Loucy (cell line): ENCODE data around the gene SH3RF1.

Source experiments
- EZH2phosphoT487 ChIP-seq: fragments of 200-600 bp; IDR thresholded peaks from 2 replicates; pipeline ENCODE4 v1.6.1; 2018; ENCODE audit warnings: antibody characterized with exemption, mild to moderate bottlenecking, moderate library complexity, borderline replicate concordance
- TF ChIP-seq, protein P1 (sequence below): fragments of 200-600 bp; sonication (generic); conservative IDR thresholded peaks from 2 replicates; pipeline ENCODE4 v1.5.1; 2014; ENCODE audit warnings: mild to moderate bottlenecking, antibody characterized with exemption, low read length

DNA sequence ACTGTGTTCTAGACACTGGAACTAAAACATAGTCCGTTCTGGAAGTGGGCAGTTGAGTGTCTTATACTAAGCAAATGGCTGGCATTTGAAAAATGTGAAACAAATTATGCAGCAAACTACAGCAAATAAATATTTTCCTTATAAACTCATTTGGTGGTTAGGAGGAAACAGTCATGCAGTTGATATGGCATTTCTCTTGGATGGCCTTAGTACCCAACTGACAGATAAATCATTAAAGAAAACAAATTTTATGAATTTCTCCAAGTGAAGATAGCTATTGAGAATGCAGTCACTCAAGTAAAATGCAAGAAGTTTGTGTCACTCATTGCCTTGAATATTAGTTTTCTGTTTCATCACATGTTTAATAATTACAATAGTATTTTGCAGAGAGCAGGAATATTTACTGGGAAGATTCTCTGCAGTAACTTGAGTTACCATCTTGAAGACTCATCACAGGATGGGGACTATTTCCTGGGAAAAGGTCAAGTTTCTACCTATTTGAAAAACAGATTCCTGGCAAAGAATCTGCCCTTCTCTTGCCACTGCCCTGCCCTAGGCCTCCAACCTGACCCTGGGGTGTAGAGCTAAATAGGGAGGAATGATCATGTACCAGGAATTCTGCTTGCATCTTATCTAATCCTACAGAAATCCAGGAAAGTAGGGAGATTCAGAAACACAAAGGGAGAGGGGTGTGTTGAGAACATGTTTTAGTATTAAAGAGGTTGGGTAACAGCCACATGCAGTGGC, 105.9 kb downstream of the SH3RF1 start:
- TF ChIP-seq, protein P1, sequence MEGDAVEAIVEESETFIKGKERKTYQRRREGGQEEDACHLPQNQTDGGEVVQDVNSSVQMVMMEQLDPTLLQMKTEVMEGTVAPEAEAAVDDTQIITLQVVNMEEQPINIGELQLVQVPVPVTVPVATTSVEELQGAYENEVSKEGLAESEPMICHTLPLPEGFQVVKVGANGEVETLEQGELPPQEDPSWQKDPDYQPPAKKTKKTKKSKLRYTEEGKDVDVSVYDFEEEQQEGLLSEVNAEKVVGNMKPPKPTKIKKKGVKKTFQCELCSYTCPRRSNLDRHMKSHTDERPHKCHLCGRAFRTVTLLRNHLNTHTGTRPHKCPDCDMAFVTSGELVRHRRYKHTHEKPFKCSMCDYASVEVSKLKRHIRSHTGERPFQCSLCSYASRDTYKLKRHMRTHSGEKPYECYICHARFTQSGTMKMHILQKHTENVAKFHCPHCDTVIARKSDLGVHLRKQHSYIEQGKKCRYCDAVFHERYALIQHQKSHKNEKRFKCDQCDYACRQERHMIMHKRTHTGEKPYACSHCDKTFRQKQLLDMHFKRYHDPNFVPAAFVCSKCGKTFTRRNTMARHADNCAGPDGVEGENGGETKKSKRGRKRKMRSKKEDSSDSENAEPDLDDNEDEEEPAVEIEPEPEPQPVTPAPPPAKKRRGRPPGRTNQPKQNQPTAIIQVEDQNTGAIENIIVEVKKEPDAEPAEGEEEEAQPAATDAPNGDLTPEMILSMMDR, result no peak
- no peak for TF ChIP-seq EZH2phosphoT487
